ENCODE data around the gene SPATA2L. TPM values are rescaled to one million over a fixed set of nuclear protein-coding genes. Genes with fewer than 3 reads are reported as not detected.

SPATA2L gene
- total and polyA plus RNA-seq, 2 of the 13 experiments (the other 11 are each of a cell fraction or from before 2014, with no cell fraction given), result 9.1 to 20.7 TPM

DNA sequence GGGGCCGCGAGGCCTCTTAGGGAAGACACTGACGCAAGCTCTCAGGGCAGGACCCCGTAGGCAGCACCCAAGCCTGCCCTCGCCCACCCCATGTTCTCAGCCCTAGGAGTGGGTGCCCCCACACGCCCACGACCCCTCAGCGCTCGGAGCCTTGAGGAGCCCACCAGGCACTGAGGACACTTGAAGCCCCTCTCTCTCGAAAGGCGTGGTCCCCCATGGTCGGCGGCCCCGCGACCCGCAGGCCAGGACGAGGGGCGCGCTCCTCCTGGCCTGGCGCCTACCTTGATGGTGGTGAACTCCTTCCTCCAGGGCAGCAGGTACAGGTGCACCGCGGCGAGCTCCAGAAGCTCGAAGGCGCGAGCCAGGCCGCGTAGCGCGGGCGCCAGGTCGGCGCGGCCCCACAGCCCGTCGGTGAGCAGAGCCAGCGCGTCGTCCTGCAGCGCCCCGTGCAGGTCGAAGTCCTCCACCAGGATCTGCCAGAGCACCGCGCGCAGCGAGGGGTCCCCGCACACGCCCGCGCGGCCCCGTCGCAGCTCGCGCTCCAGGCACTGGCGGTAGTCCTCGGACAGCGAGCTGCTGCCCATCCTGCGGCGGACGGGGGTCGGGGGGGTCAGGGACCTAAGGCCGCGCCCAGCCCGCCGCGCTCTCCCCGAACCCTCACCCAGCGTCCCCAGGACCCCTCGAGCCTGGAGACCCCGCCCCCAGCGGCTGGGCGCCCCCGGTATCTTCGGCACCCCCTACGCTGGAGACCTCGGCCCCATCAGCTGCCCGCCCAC lies 668 bp downstream of the SPATA2L start (continued):
- TF ChIP-seq, protein P1, sequence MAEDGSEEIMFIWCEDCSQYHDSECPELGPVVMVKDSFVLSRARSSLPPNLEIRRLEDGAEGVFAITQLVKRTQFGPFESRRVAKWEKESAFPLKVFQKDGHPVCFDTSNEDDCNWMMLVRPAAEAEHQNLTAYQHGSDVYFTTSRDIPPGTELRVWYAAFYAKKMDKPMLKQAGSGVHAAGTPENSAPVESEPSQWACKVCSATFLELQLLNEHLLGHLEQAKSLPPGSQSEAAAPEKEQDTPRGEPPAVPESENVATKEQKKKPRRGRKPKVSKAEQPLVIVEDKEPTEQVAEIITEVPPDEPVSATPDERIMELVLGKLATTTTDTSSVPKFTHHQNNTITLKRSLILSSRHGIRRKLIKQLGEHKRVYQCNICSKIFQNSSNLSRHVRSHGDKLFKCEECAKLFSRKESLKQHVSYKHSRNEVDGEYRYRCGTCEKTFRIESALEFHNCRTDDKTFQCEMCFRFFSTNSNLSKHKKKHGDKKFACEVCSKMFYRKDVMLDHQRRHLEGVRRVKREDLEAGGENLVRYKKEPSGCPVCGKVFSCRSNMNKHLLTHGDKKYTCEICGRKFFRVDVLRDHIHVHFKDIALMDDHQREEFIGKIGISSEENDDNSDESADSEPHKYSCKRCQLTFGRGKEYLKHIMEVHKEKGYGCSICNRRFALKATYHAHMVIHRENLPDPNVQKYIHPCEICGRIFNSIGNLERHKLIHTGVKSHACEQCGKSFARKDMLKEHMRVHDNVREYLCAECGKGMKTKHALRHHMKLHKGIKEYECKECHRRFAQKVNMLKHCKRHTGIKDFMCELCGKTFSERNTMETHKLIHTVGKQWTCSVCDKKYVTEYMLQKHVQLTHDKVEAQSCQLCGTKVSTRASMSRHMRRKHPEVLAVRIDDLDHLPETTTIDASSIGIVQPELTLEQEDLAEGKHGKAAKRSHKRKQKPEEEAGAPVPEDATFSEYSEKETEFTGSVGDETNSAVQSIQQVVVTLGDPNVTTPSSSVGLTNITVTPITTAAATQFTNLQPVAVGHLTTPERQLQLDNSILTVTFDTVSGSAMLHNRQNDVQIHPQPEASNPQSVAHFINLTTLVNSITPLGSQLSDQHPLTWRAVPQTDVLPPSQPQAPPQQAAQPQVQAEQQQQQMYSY (CRISPR knock-in tag; IDR thresholded peaks at IDR 0.05), result 0 out of 2 replicates have a peak, but pooled peaks have one; percentile 15
- TF ChIP-seq, protein P2, sequence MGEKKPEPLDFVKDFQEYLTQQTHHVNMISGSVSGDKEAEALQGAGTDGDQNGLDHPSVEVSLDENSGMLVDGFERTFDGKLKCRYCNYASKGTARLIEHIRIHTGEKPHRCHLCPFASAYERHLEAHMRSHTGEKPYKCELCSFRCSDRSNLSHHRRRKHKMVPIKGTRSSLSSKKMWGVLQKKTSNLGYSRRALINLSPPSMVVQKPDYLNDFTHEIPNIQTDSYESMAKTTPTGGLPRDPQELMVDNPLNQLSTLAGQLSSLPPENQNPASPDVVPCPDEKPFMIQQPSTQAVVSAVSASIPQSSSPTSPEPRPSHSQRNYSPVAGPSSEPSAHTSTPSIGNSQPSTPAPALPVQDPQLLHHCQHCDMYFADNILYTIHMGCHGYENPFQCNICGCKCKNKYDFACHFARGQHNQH (CRISPR knock-in tag; IDR thresholded peaks at IDR 0.05), result no peak; the same call in 1 of the 2 replicates
- TF ChIP-seq ZFP1 (CRISPR knock-in tag; IDR thresholded peaks at IDR 0.05) (no peak), ZNF766 (CRISPR knock-in tag; IDR thresholded peaks at IDR 0.05; ENCODE audit: borderline replicate concordance) (no peak; the same call in 1 of the 2 replicates), ZNF317 (CRISPR knock-in tag; IDR thresholded peaks at IDR 0.05) (no peak; the same call in 1 of the 2 replicates), IKZF4 (CRISPR knock-in tag; IDR thresholded peaks at IDR 0.05; ENCODE audit: borderline replicate concordance, low read depth, not compliant biosample characterization) (no peak), ZNF431 (CRISPR knock-in tag; IDR thresholded peaks at IDR 0.05; ENCODE audit: borderline replicate concordance, low read depth) (peak; percentile 47; the same call in 1 of the 2 replicates), ZNF549 (CRISPR knock-in tag; IDR thresholded peaks at IDR 0.05) (no peak), EP300 (IDR thresholded peaks at IDR 0.05; ENCODE audit: low read depth in 2 of 2, low read length in 2 of 2) (no peak), EP300 (CRISPR knock-in tag; IDR thresholded peaks at IDR 0.05; ENCODE audit: borderline replicate concordance) (peak; percentile 15; the same call in 1 of the 2 replicates), ZNF230 (CRISPR knock-in tag; IDR thresholded peaks at IDR 0.05) (peak; percentile 13; the same call in 1 of the 2 replicates), GTF3A (CRISPR knock-in tag; conservative IDR thresholded peaks at IDR 0.05) (no peak; the same call in 1 of the 2 replicates), ZNF350 (CRISPR knock-in tag; IDR thresholded peaks at IDR 0.05; ENCODE audit: borderline replicate concordance, low read depth) (no peak; the same call in 1 of the 2 replicates), ZNF556 (CRISPR knock-in tag; IDR thresholded peaks at IDR 0.05; ENCODE audit: borderline replicate concordance) (peak; percentile 82; the same call in 1 of the 2 replicates)
- TF ChIP-seq, protein P3, sequence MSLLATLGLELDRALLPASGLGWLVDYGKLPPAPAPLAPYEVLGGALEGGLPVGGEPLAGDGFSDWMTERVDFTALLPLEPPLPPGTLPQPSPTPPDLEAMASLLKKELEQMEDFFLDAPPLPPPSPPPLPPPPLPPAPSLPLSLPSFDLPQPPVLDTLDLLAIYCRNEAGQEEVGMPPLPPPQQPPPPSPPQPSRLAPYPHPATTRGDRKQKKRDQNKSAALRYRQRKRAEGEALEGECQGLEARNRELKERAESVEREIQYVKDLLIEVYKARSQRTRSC (CRISPR knock-in tag; IDR thresholded peaks at IDR 0.05; ENCODE audit: low read depth), result no peak
- TF ChIP-seq, protein P4, sequence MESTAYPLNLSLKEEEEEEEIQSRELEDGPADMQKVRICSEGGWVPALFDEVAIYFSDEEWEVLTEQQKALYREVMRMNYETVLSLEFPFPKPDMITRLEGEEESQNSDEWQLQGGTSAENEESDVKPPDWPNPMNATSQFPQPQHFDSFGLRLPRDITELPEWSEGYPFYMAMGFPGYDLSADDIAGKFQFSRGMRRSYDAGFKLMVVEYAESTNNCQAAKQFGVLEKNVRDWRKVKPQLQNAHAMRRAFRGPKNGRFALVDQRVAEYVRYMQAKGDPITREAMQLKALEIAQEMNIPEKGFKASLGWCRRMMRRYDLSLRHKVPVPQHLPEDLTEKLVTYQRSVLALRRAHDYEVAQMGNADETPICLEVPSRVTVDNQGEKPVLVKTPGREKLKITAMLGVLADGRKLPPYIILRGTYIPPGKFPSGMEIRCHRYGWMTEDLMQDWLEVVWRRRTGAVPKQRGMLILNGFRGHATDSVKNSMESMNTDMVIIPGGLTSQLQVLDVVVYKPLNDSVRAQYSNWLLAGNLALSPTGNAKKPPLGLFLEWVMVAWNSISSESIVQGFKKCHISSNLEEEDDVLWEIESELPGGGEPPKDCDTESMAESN (CRISPR knock-in tag; conservative IDR thresholded peaks at IDR 0.05), result peak; percentile 90
